ENCODE measurements around the gene PIEZO1.

GRCh38 chr16:88761830-88762229 is 23.2 kb downstream of the PIEZO1 start:
- TF ChIP-seq CTCF (IDR thresholded peaks at IDR 0.05) (no peak), EZH2 (IDR thresholded peaks at IDR 0.05) (no peak), EZH2phosphoT487 (IDR thresholded peaks at IDR 0.05) (no peak)
